Measurements from ENCODE around the gene TSPAN4. TPM values are rescaled to one million over a fixed set of nuclear protein-coding genes. Genes with fewer than 3 reads are reported as not detected.

The TSPAN4 gene
- polyA plus RNA-seq, 3 donors = 52.6 to 75.5 (median 63.1) TPM

GRCh38 chr11:843818-844692 lies 1.4 kb downstream of the TSPAN4 start:
- DNase-seq = peak; percentile 82 to 93 (median 90)
- peak overlapping the region; percentile 95 for H3K9ac ChIP-seq (ENCODE audit: insufficient read depth, low read length, poor library complexity, severe bottlenecking)
- H3K36me3 ChIP-seq (replicated peaks in 1 of 2; ENCODE audit: control insufficient read depth in 1 of 2, insufficient read depth in 2 of 2, low read length in 2 of 2) = peaks cover 13 to 16% of the 10 kb centered on the region in 2 donors
- peak overlapping the region; percentile 70 to 93 for H3K27ac ChIP-seq (ENCODE audit: low read depth in 1 of 2, low read length in 2 of 2)
- peaks cover 47% of the 10 kb centered on the region for H3K4me1 Mint-ChIP-seq
- H3K36me3 Mint-ChIP-seq = peaks cover 17 to 19% of the 10 kb centered on the region in 2 donors
- H3K79me2 ChIP-seq (ENCODE audit: insufficient read depth, low read length) = peaks cover 29% of the 10 kb centered on the region
- peak overlapping the region; percentile 76 to 91 (median 84) for H3K27ac Mint-ChIP-seq
- TF ChIP-seq CTCF (IDR thresholded peaks at IDR 0.05) = no peak
- H2AFZ ChIP-seq (ENCODE audit: insufficient read depth, low read depth, low read length, poor library complexity, severe bottlenecking) = peak overlapping the region; percentile 39
- H3K4me3 Mint-ChIP-seq = peak overlapping the region; percentile 87 to 88
- intact Hi-C loops (cut with micrococcal nuclease) = loop anchor here in 1 of 2 donors (5.0 kb wide), 1 partner anchor 37 kb away; the partner anchor contains the start of genes PIDD1 and RPLP2
- H3K4me2 ChIP-seq (replicated peaks; ENCODE audit: extremely low read depth, low read length, poor library complexity, severe bottlenecking) = peak overlapping the region; percentile 88
- peak overlapping the region; percentile 88 to 94 (median 92) for H3K4me3 ChIP-seq (replicated peaks in 1 of 3; ENCODE audit: low read depth in 2 of 3, low read length in 3 of 3)
- peaks cover 6 to 10% of the 10 kb centered on the region in 2 donors for H3K27me3 ChIP-seq (ENCODE audit: control insufficient read depth in 2 of 2, insufficient read depth in 2 of 2, low read length in 2 of 2)
- peaks cover 48 to 78% of the 10 kb centered on the region in 2 donors for H3K4me1 ChIP-seq (ENCODE audit: control insufficient read depth in 1 of 2, insufficient read depth in 2 of 2, low read length in 2 of 2)
- H3K27me3 Mint-ChIP-seq (ENCODE audit: low read depth in 3 of 3) = peaks cover 7 to 25% (median 17%) of the 10 kb centered on the region in 3 donors
- H4K20me1 ChIP-seq (ENCODE audit: insufficient read depth, low read length) = peaks cover 74% of the 10 kb centered on the region
- H3K9me3 ChIP-seq (replicated peaks in 1 of 2; ENCODE audit: control insufficient read depth in 1 of 2, insufficient read depth in 1 of 2, low read length in 2 of 2) = no peaks in the 10 kb centered on the region
- WGBS (ENCODE audit: insufficient coverage) = 3% methylated on average over 15 of the region's 25 CpGs
- H3K9me3 Mint-ChIP-seq = peaks cover 0 to 3% (median 0%) of the 10 kb centered on the region in 7 donors

All from CD14-positive monocyte (primary cell).